Body of pancreas (tissue), 4 donors: ENCODE results near the gene ANTXR1.

Experiments
- POLR2A ChIP-seq, 3 donors: fragments of 450-650 bp; IDR thresholded peaks; one replicate each; pipeline ENCODE4 v1.6.1; 2016; ENCODE audit warnings: antibody characterized with exemption in 3 of 3, mild to moderate bottlenecking in 2 of 3
- TF ChIP-seq, protein P1 (sequence below), 7 experiments: fragments of 450-650 bp in 4 of 7; fragments of 200-600 bp in 3 of 7; sonication (generic) in 3 of 7; IDR thresholded peaks; one replicate each; pipeline ENCODE4 v1.5.1; 2016 to 2019; ENCODE audit warnings: antibody characterized with exemption in 7 of 7

DNA sequence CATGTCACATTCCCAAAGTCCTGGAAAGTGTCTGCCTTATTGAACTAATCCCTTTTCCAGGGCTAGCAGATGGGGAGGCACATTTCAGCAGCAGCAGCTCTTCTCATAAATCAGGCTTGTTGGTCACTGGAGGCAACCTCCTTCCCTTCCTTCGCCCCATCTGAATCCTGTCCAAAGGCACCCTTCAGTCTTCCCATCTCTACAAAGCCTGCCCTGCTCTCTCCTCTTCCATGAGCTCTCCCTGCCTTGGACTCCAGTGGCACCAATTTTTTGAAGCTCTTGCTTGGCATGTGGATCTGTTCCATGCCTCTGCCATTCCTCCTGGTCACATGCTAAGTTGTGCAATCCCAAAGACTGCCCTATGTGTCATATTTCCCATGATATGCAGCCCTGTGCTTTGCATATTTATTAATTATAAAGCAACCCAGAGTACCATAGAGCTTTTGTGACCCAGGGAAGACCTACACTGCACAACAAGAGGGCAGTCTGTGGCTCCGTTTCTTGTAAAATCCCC lies 70.3 kb downstream of the ANTXR1 start:
- TF ChIP-seq, protein P1, sequence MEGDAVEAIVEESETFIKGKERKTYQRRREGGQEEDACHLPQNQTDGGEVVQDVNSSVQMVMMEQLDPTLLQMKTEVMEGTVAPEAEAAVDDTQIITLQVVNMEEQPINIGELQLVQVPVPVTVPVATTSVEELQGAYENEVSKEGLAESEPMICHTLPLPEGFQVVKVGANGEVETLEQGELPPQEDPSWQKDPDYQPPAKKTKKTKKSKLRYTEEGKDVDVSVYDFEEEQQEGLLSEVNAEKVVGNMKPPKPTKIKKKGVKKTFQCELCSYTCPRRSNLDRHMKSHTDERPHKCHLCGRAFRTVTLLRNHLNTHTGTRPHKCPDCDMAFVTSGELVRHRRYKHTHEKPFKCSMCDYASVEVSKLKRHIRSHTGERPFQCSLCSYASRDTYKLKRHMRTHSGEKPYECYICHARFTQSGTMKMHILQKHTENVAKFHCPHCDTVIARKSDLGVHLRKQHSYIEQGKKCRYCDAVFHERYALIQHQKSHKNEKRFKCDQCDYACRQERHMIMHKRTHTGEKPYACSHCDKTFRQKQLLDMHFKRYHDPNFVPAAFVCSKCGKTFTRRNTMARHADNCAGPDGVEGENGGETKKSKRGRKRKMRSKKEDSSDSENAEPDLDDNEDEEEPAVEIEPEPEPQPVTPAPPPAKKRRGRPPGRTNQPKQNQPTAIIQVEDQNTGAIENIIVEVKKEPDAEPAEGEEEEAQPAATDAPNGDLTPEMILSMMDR (IDR thresholded peaks at IDR 0.05), result no peak
- TF ChIP-seq POLR2A (IDR thresholded peaks at IDR 0.05), result no peak
